HEK293T (cell line): ENCODE data around the gene RIPK3.

Experiments used
- CTCF ChIA-PET: fragments of 350-600 bp; formaldehyde crosslinking; extraction: SDS; loops from one replicate; lab custom pipeline; 2021; ENCODE audit warnings: antibody characterized with exemption, inconsistent platforms; lab: Yijun Ruan, JAX
- POLR2A ChIA-PET: fragments of 350-600 bp; formaldehyde crosslinking; extraction: SDS; loops from one replicate; lab custom pipeline; 2020; ENCODE audit warnings: antibody characterized with exemption, inconsistent platforms; lab: Yijun Ruan, JAX
- DNase-seq: peaks from one replicate; pipeline ENCODE4 v3.0.0; 2012; ENCODE audit warnings: mixed read lengths; ENCODE audit errors: extremely low spot score
- ARNT ChIP-seq: fragments of 450-650 bp; IDR thresholded peaks from 2 replicates; pipeline ENCODE4 v1.6.1; 2017; ENCODE audit warnings: mild to moderate bottlenecking
- BHLHE40 ChIP-seq: fragments of 450-650 bp; IDR thresholded peaks from 2 replicates; pipeline ENCODE4 v1.6.1; 2016; ENCODE audit warnings: mild to moderate bottlenecking, moderate library complexity, borderline replicate concordance
- CTBP1 ChIP-seq: fragments of 450-650 bp; IDR thresholded peaks from 2 replicates; pipeline ENCODE4 v1.6.1; 2016; ENCODE audit warnings: borderline replicate concordance
- ELF4 ChIP-seq: fragments of 450-650 bp; IDR thresholded peaks from 2 replicates; pipeline ENCODE4 v1.6.1; 2017; ENCODE audit warnings: antibody characterized with exemption
- FOXA1 ChIP-seq: fragments of 450-650 bp; IDR thresholded peaks from 2 replicates; pipeline ENCODE4 v1.6.1; 2016; ENCODE audit warnings: mild to moderate bottlenecking
- FOXK2 ChIP-seq: fragments of 450-650 bp; IDR thresholded peaks from 2 replicates; pipeline ENCODE4 v1.6.1; 2016; ENCODE audit warnings: mild to moderate bottlenecking
- FOXM1 ChIP-seq: fragments of 450-650 bp; IDR thresholded peaks from 2 replicates; pipeline ENCODE4 v1.6.1; 2017; ENCODE audit warnings: mild to moderate bottlenecking, borderline replicate concordance
- HDGF ChIP-seq: fragments of 450-650 bp; IDR thresholded peaks from 2 replicates; pipeline ENCODE4 v1.6.1; 2017; ENCODE audit warnings: antibody characterized with exemption, borderline replicate concordance
- L3MBTL2 ChIP-seq: fragments of 450-650 bp; conservative IDR thresholded peaks from 2 replicates; pipeline ENCODE4 v1.6.1; 2016; ENCODE audit warnings: mild to moderate bottlenecking
- LEF1 ChIP-seq: fragments of 450-650 bp; IDR thresholded peaks from 2 replicates; pipeline ENCODE4 v1.6.1; 2017; ENCODE audit warnings: mild to moderate bottlenecking, borderline replicate concordance
- NFRKB ChIP-seq: fragments of 450-650 bp; IDR thresholded peaks from 2 replicates; pipeline ENCODE4 v1.6.1; 2016; ENCODE audit warnings: mild to moderate bottlenecking, moderate library complexity
- SP1 ChIP-seq: fragments of 450-650 bp; IDR thresholded peaks from 2 replicates; pipeline ENCODE4 v1.6.1; 2017
- SUZ12 ChIP-seq: fragments of 450-650 bp; IDR thresholded peaks from 2 replicates; pipeline ENCODE4 v1.6.1; 2016; ENCODE audit warnings: mild to moderate bottlenecking
- TARDBP ChIP-seq: fragments of 450-650 bp; IDR thresholded peaks from 2 replicates; pipeline ENCODE4 v1.6.1; 2016
- ZNF384 ChIP-seq: fragments of 450-650 bp; IDR thresholded peaks from 2 replicates; pipeline ENCODE4 v1.6.1; 2016
- TF ChIP-seq, protein P1 (sequence below): fragments of 450-650 bp; IDR thresholded peaks from 2 replicates; pipeline ENCODE4 v1.6.1; 2016

The RIPK3 gene

DNA sequence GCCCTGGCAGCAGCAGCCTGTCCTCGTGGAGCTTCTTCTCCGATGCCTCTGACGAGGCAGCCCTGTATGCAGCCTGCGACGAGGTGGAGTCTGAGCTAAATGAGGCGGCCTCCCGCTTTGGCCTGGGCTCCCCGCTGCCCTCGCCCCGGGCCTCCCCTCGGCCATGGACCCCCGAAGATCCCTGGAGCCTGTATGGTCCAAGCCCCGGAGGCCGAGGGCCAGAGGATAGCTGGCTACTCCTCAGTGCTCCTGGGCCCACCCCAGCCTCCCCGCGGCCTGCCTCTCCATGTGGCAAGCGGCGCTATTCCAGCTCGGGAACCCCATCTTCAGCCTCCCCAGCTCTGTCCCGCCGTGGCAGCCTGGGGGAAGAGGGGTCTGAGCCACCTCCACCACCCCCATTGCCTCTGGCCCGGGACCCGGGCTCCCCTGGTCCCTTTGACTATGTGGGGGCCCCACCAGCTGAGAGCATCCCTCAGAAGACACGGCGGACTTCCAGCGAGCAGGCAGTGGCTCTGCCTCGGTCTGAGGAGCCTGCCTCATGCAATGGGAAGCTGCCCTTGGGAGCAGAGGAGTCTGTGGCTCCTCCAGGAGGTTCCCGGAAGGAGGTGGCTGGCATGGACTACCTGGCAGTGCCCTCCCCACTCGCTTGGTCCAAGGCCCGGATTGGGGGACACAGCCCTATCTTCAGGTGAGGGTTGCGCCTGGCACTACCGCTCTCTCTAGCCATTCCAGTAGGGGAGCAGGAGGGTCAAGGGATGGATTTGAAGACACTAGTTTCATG is 30.3 kb upstream of the RIPK3 start:
- ChIA-PET CTCF (interaction anchor here (0.9 to 3.2 kb wide), 3 partner anchors 9 to 66 kb away, joined by 3 to 19 read pairs (median 4); no protein-coding TSS in a partner anchor), POLR2A (interaction anchor here (1.1 to 2.1 kb wide), 5 partner anchors 9 to 72 kb away, joined by 3 to 13 read pairs (median 7); partner anchors contain the start of genes CBLN3, KHNYN and NYNRIN)
- DNase-seq, result no peak
- TF ChIP-seq FOXK2 (no peak), HDGF (no peak), SUZ12 (no peak)

DNA sequence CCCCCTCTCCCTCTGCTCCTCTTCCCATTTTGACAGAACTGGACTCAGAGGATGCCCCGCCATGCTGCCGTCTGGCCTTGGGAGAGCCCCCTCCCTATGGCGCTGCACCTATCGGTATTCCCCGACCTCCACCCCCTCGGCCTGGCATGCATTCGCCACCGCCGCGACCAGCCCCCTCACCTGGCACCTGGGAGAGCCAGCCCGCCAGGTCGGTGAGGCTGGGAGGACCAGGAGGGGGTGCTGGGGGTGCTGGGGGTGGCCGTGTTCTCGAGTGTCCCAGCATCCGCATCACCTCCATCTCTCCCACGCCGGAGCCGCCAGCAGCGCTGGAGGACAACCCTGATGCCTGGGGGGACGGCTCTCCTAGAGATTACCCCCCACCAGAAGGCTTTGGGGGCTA is 29.7 kb upstream of the RIPK3 start:
- DNase-seq, result no peak
- POLR2A ChIA-PET, result interaction anchor here (1.3 to 1.7 kb wide), 2 partner anchors 10 to 61 kb away, joined by 8 to 13 read pairs; partner anchors contain the start of genes CBLN3 and KHNYN
- CTCF ChIA-PET, result interaction anchor here (0.9 to 3.2 kb wide), 2 partner anchors 9 to 62 kb away, joined by 4 to 19 read pairs; no protein-coding TSS in a partner anchor
- TF ChIP-seq FOXA1 (no peak), CTBP1 (no peak), BHLHE40 (no peak), L3MBTL2 (no peak), SUZ12 (no peak), ZNF384 (no peak), LEF1 (no peak), NFRKB (no peak), TARDBP (no peak), FOXM1 (no peak)
- TF ChIP-seq, protein P1, sequence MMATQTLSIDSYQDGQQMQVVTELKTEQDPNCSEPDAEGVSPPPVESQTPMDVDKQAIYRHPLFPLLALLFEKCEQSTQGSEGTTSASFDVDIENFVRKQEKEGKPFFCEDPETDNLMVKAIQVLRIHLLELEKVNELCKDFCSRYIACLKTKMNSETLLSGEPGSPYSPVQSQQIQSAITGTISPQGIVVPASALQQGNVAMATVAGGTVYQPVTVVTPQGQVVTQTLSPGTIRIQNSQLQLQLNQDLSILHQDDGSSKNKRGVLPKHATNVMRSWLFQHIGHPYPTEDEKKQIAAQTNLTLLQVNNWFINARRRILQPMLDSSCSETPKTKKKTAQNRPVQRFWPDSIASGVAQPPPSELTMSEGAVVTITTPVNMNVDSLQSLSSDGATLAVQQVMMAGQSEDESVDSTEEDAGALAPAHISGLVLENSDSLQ, result no peak

DNA sequence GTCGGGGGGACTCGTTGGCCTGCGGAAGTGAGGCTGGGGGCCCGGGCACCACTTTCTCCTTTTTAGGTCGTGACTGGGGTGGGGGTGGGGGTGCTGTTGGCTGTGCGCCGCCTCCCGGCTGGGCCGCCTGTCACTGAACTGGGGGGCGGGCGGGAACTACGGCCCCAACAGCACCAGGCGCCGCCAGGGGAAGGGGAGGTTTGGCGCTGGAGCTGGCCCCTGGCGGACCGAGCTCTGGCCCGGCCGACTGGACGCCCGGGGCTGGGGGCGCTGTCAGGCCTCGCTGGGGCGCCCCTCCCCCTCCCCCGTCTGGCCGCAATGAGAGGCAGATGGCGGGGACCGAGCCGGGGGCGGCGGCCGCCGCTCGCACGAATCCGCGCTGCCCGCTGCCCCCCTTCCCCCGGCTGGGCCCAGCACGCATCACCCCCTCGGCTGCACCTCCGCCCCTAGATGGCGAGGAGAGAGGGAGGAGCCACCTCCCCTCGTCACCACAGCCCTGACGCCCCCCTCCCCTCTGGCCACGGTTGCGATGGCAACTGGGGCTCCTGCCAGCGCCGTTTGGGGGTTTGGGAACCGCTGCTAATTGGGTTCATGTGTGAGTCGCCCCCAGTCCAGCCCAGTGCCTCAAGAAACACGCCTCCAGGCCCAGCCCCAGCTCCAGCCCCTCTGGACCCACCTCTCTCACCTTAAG is 28.9 kb upstream of the RIPK3 start:
- ChIA-PET CTCF (no interaction called here), POLR2A (interaction anchor here (0.6 to 1.4 kb wide), 4 partner anchors 28 to 63 kb away, joined by 4 to 10 read pairs (median 5); partner anchors contain the start of genes CBLN3 and KHNYN)
- no peak for TF ChIP-seq FOXK2
- peak; percentile 33 for DNase-seq

DNA sequence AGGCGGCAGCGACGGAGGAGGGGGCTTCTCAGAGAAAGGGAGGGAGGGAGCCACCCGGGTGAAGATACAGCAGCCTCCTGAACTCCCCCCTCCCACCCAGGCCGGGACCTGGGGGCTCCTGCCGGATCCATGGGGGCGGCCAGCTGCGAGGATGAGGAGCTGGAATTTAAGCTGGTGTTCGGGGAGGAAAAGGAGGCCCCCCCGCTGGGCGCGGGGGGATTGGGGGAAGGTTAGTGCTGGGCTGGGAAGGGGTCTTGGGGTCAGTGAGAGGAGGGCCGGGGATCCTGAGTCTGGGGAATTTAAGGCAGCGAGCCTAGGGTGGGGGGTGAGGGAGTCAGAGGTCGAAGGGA is 28.4 kb upstream of the RIPK3 start:
- ChIA-PET POLR2A (interaction anchor here (0.6 to 1.4 kb wide), 5 partner anchors 24 to 64 kb away, joined by 4 to 10 read pairs (median 4); partner anchors contain the start of genes CBLN3 and KHNYN), CTCF (no interaction called here)
- TF ChIP-seq FOXM1, result no peak
- TF ChIP-seq FOXK2, result no peak
- TF ChIP-seq LEF1, result no peak
- no peak for TF ChIP-seq SP1
- no peak for TF ChIP-seq SUZ12
- no peak for DNase-seq

DNA sequence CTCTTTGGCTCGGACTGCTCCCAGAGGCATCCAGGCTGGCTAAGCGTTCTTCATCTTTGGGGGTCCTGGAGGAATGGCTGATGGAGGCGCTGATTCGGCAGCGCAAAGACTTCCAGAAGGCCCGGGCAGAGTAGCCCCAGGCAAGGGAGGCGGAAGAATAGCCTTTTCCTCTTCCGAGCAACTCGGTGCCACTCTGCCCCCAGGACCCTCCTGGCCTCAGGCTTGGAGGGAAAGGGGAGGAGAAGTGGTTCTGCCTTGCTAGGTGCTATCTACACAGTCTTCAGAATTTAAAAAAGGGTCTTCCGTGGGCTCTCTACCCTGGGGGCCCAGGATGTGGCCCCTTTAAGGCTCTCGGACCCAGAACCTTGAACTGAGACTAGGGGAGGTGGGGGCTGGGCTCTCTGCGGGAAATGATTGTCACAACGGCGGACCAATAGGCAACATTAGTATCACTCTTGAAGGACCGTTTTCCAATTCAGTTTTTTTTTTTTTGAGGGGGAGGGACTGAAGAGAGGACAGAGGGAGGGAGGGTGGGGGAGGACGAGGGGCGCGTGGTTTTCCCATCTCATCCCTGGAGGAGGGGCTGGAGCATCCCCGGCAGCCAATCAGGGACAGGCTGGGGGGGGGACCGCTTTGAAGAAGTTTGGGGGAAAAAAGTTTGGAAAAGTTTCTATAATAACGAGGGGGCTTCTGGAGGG is 27.9 kb upstream of the RIPK3 start, which contains the start of gene NFATC4:
Gene NFATC4, plus strand, starts transcription at position 671 of the 698 bp plus-strand sequence. CDS start 157 bp downstream, outside the sequence.
- ChIA-PET CTCF (no interaction called here), POLR2A (interaction anchor here (0.6 to 1.4 kb wide), 3 partner anchors 24 to 63 kb away, joined by 4 to 10 read pairs (median 4); partner anchors contain the start of genes CBLN3 and KHNYN)
- peak; percentile 72 for DNase-seq
- no peak for TF ChIP-seq BHLHE40
- no peak for TF ChIP-seq HDGF
- TF ChIP-seq SUZ12, result no peak
- no peak for TF ChIP-seq FOXA1
- peak; percentile 91 for TF ChIP-seq ZNF384
- TF ChIP-seq, protein P1, result peak; percentile 97

DNA sequence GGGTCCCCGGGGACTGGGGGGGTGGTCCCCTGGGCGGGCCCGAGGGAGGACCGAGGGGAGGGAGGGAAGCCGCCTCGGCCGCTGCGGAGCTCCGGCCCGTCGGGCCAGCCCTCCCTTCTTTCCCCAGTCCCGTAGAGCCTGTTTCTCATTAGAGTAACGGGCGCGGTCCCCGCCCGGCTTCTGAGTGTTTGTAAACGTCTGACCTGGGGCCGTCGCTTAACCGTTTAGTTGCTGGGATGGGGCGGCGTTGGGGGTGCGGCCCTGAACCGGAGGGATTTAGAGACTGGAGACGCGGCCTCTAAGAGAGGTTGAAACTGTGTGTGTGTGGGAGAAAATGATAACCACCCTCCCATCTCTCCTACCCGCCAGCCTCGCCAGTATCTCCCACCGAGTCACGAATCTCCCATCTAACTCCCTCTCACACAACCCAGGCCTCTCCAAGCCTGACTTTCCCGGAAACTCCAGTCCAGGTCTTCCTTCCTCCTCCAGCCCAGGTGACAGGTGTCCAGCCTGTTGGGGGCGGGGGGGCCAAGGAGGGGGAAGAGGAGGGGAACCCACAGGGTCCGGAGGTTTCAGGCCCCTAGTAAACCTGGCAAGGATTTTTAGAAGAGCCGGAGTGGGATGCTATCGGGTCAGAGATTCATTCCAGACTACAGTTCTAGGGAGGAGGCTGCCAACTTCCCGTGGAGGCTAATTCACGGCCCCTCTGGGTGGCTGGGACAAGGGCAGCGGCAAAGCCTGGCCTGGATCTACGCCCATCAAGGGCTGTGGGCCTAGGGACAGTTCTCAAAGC is 27.1 kb upstream of the RIPK3 start:
- CTCF ChIA-PET, result interaction anchor here (0.7 to 2.3 kb wide), 15 partner anchors 10 to 70 kb away, joined by 3 to 68 read pairs (median 5); partner anchors contain the start of genes CBLN3, CIDEB, KHNYN and RIPK3
- POLR2A ChIA-PET, result interaction anchor here (0.7 to 2.2 kb wide), 16 partner anchors 11 to 124 kb away, joined by 3 to 28 read pairs (median 4); partner anchors contain the start of genes CBLN3, KHNYN, NYNRIN and TINF2
- peak; percentile 74 for DNase-seq
- TF ChIP-seq, protein P1, result peak; percentile 61
- TF ChIP-seq FOXK2, result no peak
- no peak for TF ChIP-seq ARNT
- no peak for TF ChIP-seq ELF4
- TF ChIP-seq L3MBTL2, result no peak
- TF ChIP-seq LEF1, result no peak
- no peak for TF ChIP-seq TARDBP
- peak; percentile 70 for TF ChIP-seq CTBP1
- TF ChIP-seq FOXM1, result peak; percentile 84
